ENCODE measurements around the gene PYGO1. TPM values are rescaled to one million over a fixed set of nuclear protein-coding genes. Genes with fewer than 3 reads are reported as not detected.

The PYGO1 gene
- total and polyA plus RNA-seq, 2 of the 8 experiments (the other 6 are each of a cell fraction or from before 2014, with no cell fraction given) = 0.50 to 1.1 TPM

DNA sequence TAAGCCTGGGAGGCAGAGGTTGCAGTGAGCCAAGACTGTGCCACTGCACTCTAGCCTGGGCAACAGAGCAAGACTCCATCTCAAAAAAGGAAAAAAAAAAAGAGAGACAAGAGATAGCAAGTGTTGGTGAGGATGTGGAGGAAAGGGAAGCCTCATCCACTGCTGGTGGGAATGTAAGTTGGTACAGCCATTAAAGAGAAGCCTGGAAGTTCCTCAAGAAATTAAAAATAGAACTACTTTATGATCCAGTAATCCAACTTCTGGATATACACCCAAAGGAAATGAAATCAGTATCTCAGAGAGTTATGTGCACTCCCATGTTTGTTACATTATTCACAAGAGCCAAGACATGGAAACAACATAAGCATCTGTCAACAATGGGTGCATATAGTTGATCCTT lies 14.9 kb downstream of the PYGO1 start:
- CTCF ChIA-PET (ENCODE audit: partially characterized antibody) = no interaction called here
- no peaks in the 10 kb centered on the region for H4K20me1 ChIP-seq (replicated peaks in 1 of 2; ENCODE audit: control insufficient read depth in 1 of 2, insufficient read depth in 2 of 2, low read length in 2 of 2)
- H2BK12ac ChIP-seq (ENCODE audit: low read depth, low read length) = no peak overlapping the region
- no peak overlapping the region for H3K4ac ChIP-seq (replicated peaks; ENCODE audit: insufficient read length, low read depth, low read length)
- FAIRE-seq (no peak), DNase-seq (ENCODE audit: low read depth in 1 of 2, low spot score in 2 of 2) (no peak)
- H3K27ac ChIP-seq (ENCODE audit: low read depth, low read length) = no peak overlapping the region
- POLR2A ChIA-PET (ENCODE audit: partially characterized antibody) = no interaction called here
- H4K8ac ChIP-seq (ENCODE audit: extremely low read depth, insufficient read depth, low read length) = no peak overlapping the region
- H3K23ac ChIP-seq (ENCODE audit: insufficient read length) = no peak overlapping the region
- H3K79me1 ChIP-seq (ENCODE audit: low read depth, low read length) = no peaks in the 10 kb centered on the region
- H2BK5ac ChIP-seq (ENCODE audit: low read depth, low read length) = no peak overlapping the region
- no peak overlapping the region for H3K9ac ChIP-seq (replicated peaks in 1 of 4; ENCODE audit: extremely low read depth in 1 of 4, low read depth in 3 of 4, low read length in 3 of 4)
- no peaks in the 10 kb centered on the region for H3K27me3 ChIP-seq (replicated peaks in 1 of 4; ENCODE audit: control insufficient read depth in 3 of 4, extremely low read depth in 1 of 4, insufficient read depth in 3 of 4, low read length in 3 of 4)
- H3K4me1 ChIP-seq (replicated peaks in 1 of 4; ENCODE audit: control insufficient read depth in 3 of 4, insufficient read depth in 4 of 4, low read length in 3 of 4) = no peaks in the 10 kb centered on the region
- H3K79me2 ChIP-seq (ENCODE audit: control insufficient read depth in 1 of 2, insufficient read depth in 2 of 2, low read length in 2 of 2) = no peaks in the 10 kb centered on the region
- no peak overlapping the region for H3K56ac ChIP-seq (replicated peaks; ENCODE audit: insufficient read length, low read depth, low read length)
- H3K14ac ChIP-seq (ENCODE audit: insufficient read length) = no peak overlapping the region
- no peak overlapping the region for H3K18ac ChIP-seq (ENCODE audit: extremely low read depth, low read length)
- no peak overlapping the region for H3K4me2 ChIP-seq (ENCODE audit: insufficient read depth in 1 of 2, low read depth in 2 of 2, low read length in 2 of 2)
- no peak overlapping the region for H2BK20ac ChIP-seq (ENCODE audit: low read length)
- no peak overlapping the region for H3K4me3 ChIP-seq (ENCODE audit: extremely low read depth in 1 of 4, insufficient read depth in 2 of 4, low read depth in 3 of 4, low read length in 4 of 4)
- H4K91ac ChIP-seq (replicated peaks; ENCODE audit: insufficient read length, low read length) = no peak overlapping the region
- no peak overlapping the region for H4K5ac ChIP-seq (ENCODE audit: insufficient read length, low read depth, low read length)
- H3K23me2 ChIP-seq (ENCODE audit: low read depth, low read length) = no peaks in the 10 kb centered on the region; the same call in 1 of the 2 replicates
- no peak overlapping the region for H2AFZ ChIP-seq (ENCODE audit: low read length)
- peaks cover 2 to 3% of the 10 kb centered on the region in 2 experiments; a peak in 3 of 4 replicates for H3K9me3 ChIP-seq (ENCODE audit: insufficient read depth in 2 of 2, low read depth in 1 of 2, low read length in 1 of 2)
- H2AK5ac ChIP-seq (ENCODE audit: low read depth, low read length) = no peak overlapping the region
- no peak overlapping the region for H2BK15ac ChIP-seq (ENCODE audit: low read length)
- H2BK120ac ChIP-seq (replicated peaks; ENCODE audit: low read depth, low read length) = no peak overlapping the region
- no peaks in the 10 kb centered on the region for H3K36me3 ChIP-seq (ENCODE audit: control insufficient read depth in 2 of 4, insufficient read depth in 4 of 4, low read length in 3 of 4)
- no peak for TF ChIP-seq TAF7 (optimal IDR thresholded peaks at IDR 0.05; ENCODE audit: borderline replicate concordance, low read depth, low read length)
- no peak for TF ChIP-seq RFX5 (IDR thresholded peaks at IDR 0.05; ENCODE audit: borderline replicate concordance, low read depth, low read length)
